HG02852 (cell line): ENCODE results near the gene AUP1.
A peak's percentile ranks its signal among the peaks of the same experiment; 100 is the strongest.

Source experiments
- ATAC-seq: cut with Tn5 transposase; IDR thresholded peaks from one replicate; pipeline ENCODE4 v1.9.1; 2021; ENCODE audit warnings: mild to moderate bottlenecking, moderate library complexity; ENCODE audit not compliant: unreplicated experiment

The AUP1 gene

DNA sequence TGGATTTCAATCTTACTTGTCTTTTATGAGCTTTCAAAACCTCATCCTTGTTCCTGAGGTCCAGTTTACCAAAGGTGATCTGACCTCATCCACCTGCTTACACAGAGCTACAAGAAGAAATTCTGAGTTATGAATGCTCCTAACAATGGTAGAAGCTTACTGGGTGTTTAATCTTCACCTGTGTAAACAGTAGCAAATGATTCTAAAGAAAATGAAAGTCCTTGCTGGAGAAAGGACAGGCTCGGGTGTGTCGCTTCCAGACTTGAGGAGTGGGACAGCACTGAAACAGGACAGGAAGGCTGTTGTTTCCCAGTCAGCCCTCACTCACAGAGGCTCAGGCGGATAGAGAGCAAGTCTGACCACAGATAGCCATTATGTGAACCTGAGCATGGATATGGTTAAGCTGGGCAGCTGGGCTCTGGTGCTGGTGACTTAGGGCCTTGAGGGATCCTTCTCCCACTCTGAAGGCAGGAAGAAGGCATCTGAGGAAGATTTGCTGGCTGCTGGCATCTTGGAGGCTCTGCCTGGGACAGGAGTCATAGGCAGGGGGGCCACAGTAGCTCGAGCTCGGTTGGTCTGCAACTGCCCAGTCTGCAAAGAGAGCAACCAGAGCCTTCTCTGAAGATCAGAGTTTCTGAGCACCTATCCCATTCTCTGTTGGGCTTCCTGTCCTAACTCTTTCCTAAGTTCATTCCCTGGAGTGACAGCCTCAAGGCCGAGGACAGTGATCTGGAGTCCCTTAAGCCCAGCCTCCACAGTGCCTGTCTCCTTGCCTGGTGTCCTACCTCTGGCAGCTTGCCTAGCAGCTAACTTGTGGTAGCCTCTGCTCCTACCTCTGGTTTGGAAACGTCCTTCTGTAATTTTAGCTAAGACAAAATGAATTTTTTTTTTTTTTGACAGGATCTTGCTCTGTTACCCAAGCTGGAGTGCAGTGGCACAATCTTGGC, 29.1 kb upstream of the AUP1 start:
- no peak for ATAC-seq

DNA sequence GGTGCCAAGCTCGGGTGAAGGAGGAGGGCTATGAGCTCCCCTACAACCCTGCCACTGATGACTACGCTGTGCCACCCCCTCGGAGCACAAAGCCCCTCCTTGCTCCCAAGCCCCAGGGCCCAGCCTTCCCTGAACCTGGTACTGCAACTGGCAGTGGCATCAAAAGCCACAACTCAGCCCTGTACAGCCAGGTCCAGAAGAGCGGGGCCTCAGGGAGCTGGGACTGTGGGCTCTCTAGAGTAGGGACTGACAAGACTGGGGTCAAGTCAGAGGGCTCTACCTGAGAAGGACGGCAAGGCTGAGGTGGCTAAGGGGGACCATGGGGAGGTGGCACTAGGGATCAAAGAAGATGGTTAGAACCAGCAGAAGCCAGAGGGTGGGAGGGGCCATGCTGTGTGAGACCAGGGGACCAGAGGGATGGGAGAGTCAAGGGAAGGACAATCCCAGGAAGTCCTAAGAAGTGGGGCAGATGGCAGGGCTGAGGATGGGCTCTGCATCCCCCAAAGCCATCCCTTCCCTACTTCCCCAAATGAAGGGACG, 27.4 kb upstream of the AUP1 start:
- ATAC-seq = no peak

DNA sequence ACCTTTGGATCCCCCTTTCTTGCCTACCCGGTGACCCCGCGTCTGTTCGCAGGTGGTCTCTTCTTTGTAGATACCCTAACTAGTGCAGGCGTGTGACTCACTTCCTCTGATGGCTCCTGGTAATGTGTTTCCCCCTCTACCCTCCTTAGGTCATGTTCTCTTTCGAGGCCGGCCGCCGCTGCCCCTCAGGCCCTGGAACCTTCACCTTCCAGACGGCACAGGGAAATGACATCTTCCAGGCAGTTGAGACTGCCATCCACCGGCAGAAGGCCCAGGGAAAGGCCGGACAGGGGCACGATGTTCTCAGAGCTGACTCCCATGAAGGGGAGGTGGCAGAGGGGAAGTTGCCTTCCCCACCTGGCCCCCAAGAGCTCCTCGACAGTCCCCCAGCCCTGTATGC, 26.7 kb upstream of the AUP1 start:
- no peak for ATAC-seq

DNA sequence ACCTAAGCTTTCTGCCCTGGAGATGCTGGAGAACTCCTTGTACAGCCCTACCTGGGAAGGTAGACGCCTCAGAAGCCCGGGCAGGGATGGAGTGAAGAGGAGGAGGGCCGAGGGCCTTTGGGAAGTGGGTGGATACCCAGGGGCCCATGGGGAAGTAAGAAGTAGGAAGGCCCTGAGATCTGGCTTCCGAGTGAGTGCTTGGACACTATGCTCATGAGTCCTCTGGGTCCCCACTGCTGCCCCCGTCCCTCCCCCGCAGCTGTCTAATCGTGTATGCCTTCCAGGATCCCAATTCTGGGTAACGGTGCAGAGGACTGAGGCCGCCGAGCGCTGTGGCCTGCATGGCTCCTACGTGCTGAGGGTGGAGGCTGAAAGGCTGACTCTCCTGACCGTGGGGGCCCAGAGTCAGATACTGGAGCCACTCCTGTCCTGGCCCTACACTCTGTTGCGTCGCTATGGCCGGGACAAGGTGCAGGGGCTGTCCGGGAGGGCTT, 26.2 kb upstream of the AUP1 start:
- no peak for ATAC-seq

DNA sequence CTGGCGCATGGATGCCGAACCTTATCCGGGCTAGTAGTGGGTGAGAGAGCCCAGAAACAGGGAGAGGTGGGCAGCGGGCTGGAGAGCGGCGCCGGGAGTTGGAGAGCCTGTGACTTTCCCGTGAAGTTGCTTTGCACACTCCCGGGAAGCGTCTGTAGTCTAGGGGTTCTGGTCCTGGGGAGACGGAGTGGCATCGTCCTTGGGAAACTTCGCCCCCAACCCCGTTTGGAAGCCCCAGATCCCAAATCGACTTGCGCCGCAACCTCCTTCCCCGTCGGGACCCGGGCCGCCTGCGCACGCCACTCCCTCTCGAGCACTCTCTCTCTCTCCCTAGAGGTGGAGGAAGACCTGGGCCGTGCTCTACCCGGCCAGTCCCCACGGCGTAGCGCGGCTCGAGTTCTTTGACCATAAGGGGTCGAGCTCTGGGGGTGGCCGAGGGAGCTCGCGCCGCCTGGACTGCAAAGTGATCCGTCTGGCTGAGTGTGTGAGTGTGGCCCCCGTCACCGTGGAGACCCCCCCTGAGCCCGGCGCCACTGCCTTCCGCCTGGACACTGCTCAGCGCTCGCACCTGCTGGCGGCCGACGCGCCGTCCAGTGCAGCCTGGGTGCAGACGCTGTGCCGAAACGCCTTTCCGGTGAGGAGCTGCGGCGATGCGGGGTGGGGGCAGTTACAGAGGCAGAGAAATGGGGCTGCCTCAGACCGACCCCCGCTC, 25.5 kb upstream of the AUP1 start:
- peak; percentile 42 for ATAC-seq

DNA sequence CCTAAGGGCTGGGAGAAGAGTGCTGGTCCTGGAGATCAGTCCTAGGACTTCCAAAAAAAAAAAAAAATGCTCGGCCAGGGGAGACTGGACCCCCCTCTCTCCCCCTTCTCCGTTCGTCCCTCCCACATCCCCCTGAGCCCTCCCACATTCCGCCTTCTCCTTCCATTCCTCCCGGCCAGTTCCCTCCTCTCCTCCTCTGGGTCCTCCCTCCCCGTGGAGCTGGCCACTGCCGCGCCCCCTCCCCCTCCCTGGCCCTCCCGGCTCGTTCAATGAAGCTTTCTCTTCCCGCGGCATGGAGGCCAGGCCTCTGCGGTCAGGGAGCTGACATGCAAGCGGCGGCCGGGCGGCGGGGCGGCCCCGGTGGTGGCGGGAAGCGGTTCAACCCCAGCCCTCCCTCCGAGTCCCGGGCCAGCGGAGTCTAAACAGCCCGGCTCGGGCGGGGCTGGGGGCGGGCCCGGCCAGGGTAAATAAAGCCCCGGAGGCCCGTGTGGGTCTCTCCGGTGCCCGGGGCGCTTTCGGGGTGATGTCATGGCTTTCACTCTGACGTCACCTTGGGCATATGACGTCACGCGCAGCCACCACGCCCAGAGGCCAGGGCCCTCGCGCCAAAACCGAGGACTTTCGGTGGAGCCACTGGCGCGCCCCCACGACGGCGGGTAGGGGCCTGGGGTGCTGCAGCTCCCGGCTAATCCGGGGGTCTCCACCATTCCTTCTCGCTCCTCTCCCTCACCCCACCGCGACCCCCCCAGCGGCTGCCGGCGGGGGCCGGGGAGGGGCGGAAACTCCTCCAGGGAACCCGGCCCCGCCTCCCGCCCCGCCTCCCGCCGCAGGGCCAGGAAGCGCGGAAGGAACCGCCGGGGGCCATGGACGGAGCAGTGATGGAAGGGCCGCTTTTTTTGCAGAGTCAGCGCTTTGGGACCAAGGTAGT, 24.6 kb upstream of the AUP1 start, which contains the start of the genes DOK1 and LOXL3:
TSS of gene DOK1 (plus strand) at position 829 of the 928 bp plus-strand sequence. CDS start at position 864, 35 bp downstream.
TSS of gene LOXL3 (minus strand) at position 51 of the 928 bp plus-strand sequence. CDS start 1,308 bp downstream, outside the sequence.
- ATAC-seq = peak; percentile 54

DNA sequence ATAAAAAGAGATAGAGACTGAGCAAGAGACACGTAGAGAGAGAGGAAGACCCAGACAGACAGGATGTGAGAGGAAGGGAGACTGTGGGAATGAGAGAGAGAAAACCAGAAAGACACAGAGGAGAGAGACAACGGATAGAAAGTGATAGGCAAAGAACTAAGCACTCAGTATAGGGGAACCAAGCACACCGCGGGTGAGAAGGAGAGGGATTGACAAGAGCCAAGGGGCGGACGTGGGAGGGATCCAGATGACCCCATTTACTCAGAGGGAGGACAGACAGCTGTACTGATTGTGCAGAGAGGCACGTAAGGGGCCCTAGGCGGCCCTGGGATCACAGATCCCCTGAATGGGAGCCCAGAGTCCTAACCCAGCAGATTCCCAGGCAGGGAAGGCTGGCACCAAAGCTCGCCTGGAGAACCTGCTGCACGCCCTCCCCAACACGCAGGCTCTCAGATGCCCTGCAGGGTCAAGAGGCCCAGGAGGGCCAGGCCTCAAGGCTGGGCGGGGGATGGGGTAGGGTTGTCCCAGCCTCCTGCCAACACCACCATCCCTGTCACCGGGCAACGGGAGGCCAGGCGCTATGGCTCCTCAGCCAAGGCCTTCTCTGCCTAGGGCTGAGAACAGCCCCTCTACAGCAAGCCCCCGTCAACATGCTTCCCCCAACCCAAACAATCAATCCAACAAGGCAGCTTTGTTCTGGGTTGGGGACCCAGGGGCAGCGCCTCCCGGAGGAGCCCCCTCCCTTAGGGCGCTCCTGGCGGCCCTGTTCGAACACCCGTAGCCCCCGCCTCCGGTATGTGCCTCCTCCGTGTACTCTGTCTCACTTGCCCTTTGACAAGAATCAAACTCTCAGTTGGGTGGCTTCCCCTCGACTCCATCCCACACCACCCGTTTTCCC, 23.7 kb upstream of the AUP1 start:
- no peak for ATAC-seq

DNA sequence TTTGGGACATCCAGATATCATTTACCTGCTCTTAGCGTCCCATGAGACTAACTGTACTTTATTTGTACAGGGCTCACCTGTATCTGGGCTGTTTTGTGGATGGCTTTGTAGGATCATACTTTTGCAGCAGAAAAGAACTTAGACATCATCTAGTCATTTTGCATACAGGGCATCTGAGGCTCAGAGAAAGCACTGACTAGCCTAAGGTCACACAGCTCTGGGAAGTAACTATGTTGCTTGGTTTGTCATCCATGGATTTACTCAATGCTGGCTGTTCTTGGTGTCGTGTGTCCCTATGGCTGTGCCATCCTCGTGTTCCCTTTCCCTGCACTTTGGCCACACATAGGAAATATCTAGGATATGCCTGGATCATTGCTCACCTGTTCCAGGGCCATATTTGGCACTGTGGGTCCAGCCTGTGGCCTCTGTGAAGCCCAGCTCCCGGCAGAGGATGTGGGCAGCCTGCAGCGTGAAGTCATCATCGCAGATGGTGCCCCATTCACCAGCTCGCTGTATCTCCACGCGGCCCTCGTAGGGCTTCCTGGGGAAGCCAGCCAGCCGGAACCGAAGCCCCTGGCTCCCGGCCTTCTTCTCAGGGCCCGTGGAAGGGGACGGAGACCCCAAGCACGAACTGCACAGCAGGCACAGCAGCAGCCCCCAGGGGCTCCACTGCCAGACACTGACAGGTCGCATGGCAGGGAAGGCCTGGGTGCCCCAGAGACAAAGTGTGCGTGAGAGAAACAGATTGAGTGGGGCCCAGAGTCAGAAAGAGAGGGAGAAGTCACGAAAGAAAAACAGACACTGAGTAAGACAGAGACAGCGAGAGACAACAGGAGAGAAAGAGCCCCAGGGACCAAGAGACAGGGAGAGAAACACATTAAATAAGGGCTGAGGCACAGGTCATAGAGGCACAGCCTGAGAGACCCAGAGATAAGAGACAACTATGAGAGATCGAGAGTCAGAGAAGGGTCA, 22.7 kb upstream of the AUP1 start:
- ATAC-seq = no peak

DNA sequence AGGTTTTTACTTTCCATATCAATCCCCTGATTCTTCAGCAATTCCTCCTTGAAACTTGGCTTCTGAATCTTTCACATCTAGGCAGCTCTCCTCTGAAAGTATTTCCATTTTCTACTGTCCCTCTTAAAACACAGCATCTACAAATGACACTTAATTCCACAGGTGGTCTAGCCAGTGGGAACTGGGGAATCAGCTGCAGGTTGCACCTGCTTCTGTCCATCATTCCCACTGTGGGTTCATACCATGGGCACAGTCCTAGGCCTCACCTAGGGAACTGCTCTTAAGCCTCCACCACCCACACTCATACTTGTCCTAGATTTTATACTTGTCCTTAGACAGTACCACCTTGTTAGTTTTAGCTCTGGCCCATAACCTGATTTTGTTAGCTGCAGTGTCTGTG, 22.0 kb upstream of the AUP1 start:
- no peak for ATAC-seq

DNA sequence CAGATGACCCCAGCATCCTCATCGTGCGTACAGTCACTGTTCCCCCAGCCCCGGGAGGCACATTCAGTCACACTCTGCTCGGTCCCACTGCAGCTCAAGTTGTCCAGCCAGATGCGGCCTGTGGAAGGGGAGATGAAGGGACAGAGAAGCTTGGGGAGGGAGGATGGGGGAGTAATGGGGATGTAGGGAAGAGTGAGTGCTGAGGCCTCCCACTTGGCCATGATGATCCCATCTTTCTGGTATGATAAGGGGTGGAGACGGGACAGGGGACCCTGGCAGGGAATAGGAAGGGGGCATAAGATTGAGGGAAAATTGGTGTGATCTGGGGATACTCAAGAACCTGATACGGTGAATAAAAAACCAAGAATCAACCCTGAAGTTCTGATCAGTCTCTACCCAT, 20.7 kb upstream of the AUP1 start:
- no peak for ATAC-seq

DNA sequence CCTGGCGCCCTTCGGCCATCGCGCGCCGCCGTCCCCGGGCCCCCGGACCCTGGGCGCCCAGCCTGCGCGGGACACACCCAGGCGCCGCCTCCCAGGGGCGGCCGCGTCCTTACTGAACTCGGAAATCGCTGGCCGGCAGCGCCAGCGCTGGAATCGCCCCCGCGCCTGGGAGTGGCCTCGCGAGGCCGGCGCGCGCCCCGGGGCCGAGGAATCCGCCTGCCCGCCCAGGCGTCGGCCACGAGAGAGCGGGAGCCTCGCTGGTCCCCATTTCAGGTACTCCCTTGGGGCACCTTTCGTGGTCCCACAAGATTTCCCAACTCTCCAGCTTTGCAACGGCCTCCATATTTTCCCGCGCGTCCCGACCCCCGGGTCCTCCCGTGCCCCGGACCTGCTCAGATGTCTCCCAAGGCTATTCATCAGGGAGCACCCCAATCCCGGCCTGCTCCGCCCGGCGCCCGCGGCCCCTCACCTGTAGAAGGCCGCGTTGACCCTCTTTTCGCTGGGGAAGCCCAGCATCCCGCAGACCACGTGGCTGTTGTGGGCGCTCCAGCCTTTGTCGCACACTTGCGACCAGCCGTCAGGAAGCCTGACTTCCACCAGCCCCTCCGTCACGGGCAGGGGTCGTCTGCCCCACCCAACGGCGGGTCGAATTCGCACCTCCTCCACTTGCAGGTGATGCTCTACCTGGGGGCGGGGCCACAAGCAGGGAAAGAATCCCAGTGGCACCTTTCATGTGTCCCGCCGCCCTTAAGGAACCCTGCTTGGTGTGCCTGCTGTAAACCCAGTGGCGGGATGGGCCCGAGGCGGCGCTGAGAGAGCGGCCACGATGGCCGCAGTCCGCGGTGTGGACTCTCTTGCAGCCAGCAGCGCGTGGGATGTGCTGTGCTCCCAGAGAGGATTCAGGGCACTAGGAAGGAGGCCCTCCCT, 19.7 kb upstream of the AUP1 start:
- ATAC-seq = no peak

DNA sequence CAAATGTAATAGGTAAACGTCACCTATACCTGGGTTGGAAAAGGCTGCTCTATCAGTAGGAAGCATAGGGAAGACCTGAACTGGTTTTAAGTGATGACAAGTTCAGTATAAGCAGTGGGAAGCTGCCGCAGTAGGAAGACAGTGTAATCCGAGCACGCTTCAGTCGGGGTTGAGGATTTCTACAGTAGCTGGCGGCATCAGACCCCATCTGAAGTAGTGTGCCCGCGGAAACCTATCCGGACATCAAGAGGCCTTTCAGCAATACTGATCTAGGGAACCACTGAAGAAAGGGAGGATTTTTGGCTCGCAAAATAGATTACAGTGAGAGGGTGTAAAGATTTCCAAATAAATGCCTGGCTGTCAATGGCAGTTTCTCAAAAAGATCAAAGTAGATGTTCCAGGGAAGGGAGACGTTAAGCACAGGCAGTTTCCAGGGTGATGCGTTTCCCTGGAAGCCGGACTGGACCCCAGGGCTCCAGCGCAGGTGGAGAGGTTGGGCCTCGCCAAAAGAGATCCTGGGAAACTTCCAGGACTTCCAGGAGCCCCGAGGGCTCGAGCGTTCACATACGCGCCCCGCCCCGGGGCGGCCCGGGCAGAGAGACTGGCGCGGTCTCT, 18.9 kb upstream of the AUP1 start:
- no peak for ATAC-seq

DNA sequence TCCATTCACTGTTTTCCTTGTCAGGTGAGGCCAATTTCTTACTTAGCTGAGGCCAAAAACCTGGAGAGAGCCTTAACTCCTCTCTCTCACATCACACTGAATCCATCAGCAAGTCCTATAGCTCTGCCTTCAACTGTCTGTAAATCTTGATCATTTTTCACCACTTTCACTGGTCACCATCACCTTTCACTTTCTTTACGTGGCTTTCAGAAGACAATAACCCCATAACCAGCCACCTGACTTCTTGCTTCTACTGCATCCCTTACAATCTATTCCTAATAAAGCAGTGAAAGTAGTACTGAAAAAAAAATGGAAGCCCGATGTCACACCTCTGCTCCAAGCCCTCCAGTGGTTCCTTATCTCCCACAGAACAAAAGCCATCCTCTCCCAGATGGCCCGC, 16.5 kb upstream of the AUP1 start:
- no peak for ATAC-seq

DNA sequence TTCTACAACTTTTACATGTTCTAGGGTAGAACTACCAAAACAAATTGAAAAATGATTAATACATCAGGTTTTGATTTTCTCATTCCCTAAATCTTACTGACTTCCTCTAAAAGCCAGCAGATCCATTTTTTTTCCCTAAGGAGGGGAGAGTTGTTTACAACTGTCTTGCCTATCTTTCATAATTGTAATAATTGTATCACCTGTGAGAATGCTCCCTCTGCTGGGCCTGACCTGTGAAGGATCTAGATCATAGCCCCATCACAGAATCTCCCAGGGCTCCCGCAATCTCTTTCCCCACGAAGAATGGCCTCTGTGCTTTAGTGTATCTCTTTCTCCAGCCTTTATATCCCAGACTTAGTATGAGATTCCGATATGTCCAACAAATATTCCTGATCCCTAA, 15.1 kb upstream of the AUP1 start:
- ATAC-seq = no peak

DNA sequence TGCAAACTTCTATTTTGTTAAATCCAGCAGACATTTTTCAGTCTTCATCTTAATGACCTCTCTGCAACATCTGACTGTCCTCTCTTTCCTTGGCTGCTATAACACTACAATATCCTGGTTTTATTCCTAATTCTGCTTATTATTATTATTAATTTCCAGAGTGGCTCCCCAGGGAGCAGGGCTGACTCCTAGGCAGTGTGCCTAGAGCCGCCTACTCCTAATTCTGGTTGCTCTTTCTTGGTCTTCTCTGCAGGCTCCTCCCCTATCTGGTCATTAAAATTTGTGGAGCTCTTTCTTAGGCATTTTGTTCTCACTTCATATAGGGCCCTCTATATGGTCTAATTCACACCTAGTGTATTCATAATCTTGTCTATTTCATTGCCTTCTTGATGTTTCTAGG, 13.5 kb upstream of the AUP1 start:
- no peak for ATAC-seq

DNA sequence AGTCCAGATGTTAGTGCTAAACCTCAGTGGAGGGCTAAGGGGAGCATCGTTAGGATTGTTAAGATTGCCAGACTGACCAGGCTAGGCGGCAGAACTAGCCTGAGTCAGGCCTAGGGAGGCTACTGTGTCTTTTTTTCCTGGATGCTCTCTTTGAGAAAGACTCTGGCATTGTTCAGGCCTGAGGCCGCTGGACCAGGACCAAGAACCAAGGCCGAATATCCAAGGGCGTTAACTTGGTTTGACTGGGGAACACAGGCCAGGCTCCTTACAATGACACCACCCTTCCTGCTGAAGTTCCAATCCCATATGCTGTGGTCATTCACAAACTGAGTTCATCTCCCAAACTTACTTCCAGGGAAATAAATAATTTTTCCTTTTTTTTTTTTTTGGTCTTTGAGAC, 10.8 kb upstream of the AUP1 start:
- ATAC-seq = no peak

DNA sequence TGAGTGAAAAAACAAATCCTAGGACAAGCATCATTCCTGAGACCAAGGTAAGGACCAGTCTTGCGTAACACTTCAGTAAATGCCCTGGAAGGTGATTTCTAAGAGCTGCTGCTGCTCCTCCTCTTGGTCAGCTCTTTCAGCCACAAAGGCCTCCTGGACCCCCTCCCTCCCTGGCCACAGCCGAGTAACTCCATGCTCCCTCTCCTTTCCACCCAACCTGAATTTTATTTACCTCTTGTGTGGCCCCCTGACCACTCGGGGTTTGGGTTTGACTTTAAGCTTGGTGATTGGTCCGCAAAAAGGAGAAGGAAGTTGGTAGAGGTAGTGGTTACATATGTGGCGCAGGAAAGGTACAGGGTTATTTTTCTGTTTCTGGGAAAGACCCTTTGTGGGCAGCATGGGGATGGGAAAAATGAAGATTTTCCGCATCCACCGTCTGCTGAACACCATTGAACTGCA, 9.4 kb upstream of the AUP1 start:
- ATAC-seq = no peak
